Stomach (tissue), 9 donors: ENCODE results near the gene GSTA2. TPM values are rescaled to one million over a fixed set of nuclear protein-coding genes. Genes with fewer than 3 reads are reported as not detected.
A peak's percentile ranks its signal among the peaks of the same experiment; 100 is the strongest.
"Not testable (repeated sequence)": the region's sequence is repeated elsewhere in the genome, so short reads cannot be mapped to it uniquely, and the experiment has no call there.

Experiments used
- DNase-seq, 2 donors: peaks; one replicate each; pipeline versions ENCODE4 v3.0.0 to v3.0.0-alpha.2; 2013 to 2019
- H3K27ac ChIP-seq, 5 donors: fragments of 200-600 bp in 4 of 5; sonication (generic) in 4 of 5; one replicate each; pipeline ENCODE4 v1.5.1; 2013 to 2019; ENCODE audit warnings: mild to moderate bottlenecking in 1 of 5, moderate library complexity in 1 of 5
- H3K27me3 ChIP-seq, 3 donors: fragments of 200-600 bp; sonication (generic); one replicate each; pipeline ENCODE4 v1.5.1; 2017 to 2019; ENCODE audit warnings: mixed run types in 1 of 3
- H3K36me3 ChIP-seq, 4 donors: fragments of 200-600 bp; sonication (generic); 1 replicate in 3 of 4; 2 replicates in 1 of 4; pipeline ENCODE4 v1.5.1; 2016 to 2019
- H3K4me1 ChIP-seq, 4 donors: fragments of 200-600 bp; sonication (generic); one replicate each; pipeline ENCODE4 v1.5.1; 2016 to 2019
- H3K4me3 ChIP-seq, 4 donors: fragments of 200-600 bp; sonication (generic) in 3 of 4; one replicate each; pipeline ENCODE4 v1.5.1; 2016 to 2019; ENCODE audit warnings: mild to moderate bottlenecking in 1 of 4
- H3K9me3 ChIP-seq, 4 donors: fragments of 200-600 bp; sonication (generic); one replicate each; pipeline ENCODE4 v1.5.1; 2016 to 2019
- CTCF ChIP-seq, 7 experiments: fragments of 450-650 bp in 4 of 7; fragments of 200-600 bp in 3 of 7; sonication (generic) in 3 of 7; IDR thresholded peaks; one replicate each; pipeline ENCODE4 v1.5.1; 2016 to 2019; ENCODE audit warnings: antibody characterized with exemption in 7 of 7, control low read depth in 2 of 7, mild to moderate bottlenecking in 1 of 7
- EP300 ChIP-seq: sonication (generic); formaldehyde crosslinking; IDR thresholded peaks from one replicate; pipeline ENCODE4 v1.6.1; 2017; ENCODE audit warnings: antibody characterized with exemption
- POLR2A ChIP-seq, 4 donors: fragments of 450-650 bp; IDR thresholded peaks; one replicate each; pipeline ENCODE4 v1.6.1; 2016; ENCODE audit warnings: antibody characterized with exemption in 4 of 4, control low read depth in 2 of 4, mild to moderate bottlenecking in 1 of 4, moderate library complexity in 1 of 4
- POLR2AphosphoS5 ChIP-seq, 3 donors: sonication (generic); formaldehyde crosslinking; IDR thresholded peaks; one replicate each; pipeline ENCODE4 v1.6.1; 2016; ENCODE audit warnings: antibody characterized with exemption in 3 of 3
- WGBS, 5 donors: extraction: QIAGEN DNeasy Blood & Tissue Kit in 3 of 5; methylation state at CpG; one replicate each; pipeline versions ENCODE4 v1.1.5 to v1.1.7; 2013 to 2018; 5-methylcytosine and 5-hydroxymethylcytosine counted together
- intact Hi-C: fragments of 100-400 bp; cut with DNase I; formaldehyde crosslinking; loops from one replicate; pipeline ENCODE4 v1.15.1; 2023; ENCODE audit warnings: low total_unique reads
- polyA plus RNA-seq, 3 donors: library from polyadenylated mRNA; stranded (reverse); fragments of 200-250 nt; gene quantifications; one replicate each; pipeline ENCODE4 v1.2.3, GENCODE V29; 2013
- total RNA-seq, 5 donors: library from RNA; depleted of rRNA; stranded (reverse); fragments of >200 nt; gene quantifications; one replicate each; pipeline versions ENCODE4 v1.1.0 to v1.2.3, GENCODE V29; 2014 to 2016
- donor health status: healthy with polysubstance abuse.
- donor health status: Bipolar disorder and iron deficiency.
- donor health status: healthy.

Gene GSTA2
- total and polyA plus RNA-seq, 8 donors: 0.89 to 9.8 (median 5.8) TPM; not detected in 2

GRCh38 chr6:52724042-52724405 is 39.3 kb downstream of the GSTA2 start:
- no peaks in the 10 kb centered on the region for H3K27me3 ChIP-seq
- H3K9me3 ChIP-seq: no peaks in the 10 kb centered on the region
- peaks cover 13 to 32% (median 25%) of the 10 kb centered on the region in 4 donors for H3K4me1 ChIP-seq
- TF ChIP-seq CTCF (IDR thresholded peaks at IDR 0.05) (no peak), POLR2AphosphoS5 (IDR thresholded peaks at IDR 0.05) (no peak), EP300 (no peak), POLR2A (IDR thresholded peaks at IDR 0.05) (no peak)
- 47 to 61% (median 54%) methylated on average over 2 of the region's 2 CpGs for WGBS, 5 donors
- H3K36me3 ChIP-seq: no peaks in the 10 kb centered on the region
- peak overlapping the region in 4 of 5 donors; percentile 58 to 80 (median 73) for H3K27ac ChIP-seq
- no peak overlapping the region for H3K4me3 ChIP-seq
- intact Hi-C loops: no loop called here
- no peak for DNase-seq

GRCh38 chr6:52720321-52720720 is 43.0 kb downstream of the GSTA2 start:
- H3K27ac ChIP-seq: no peak overlapping the region
- no peak for DNase-seq
- 53 to 91% (median 85%) methylated on average over 2 of the region's 2 CpGs for WGBS, 5 donors
- H3K9me3 ChIP-seq: no peaks in the 10 kb centered on the region
- H3K4me1 ChIP-seq: peaks cover 0 to 15% (median 9%) of the 10 kb centered on the region in 4 donors
- no peak overlapping the region for H3K4me3 ChIP-seq
- intact Hi-C loops: no loop called here
- TF ChIP-seq EP300 (no peak), POLR2A (IDR thresholded peaks at IDR 0.05) (no peak)
- H3K27me3 ChIP-seq: no peaks in the 10 kb centered on the region
- H3K36me3 ChIP-seq: no peaks in the 10 kb centered on the region

- Histone ChIP-seq H3K27me3 (no peaks in the 10 kb centered on the region), H3K27ac (no peak overlapping the region), H3K9me3 (no peaks in the 10 kb centered on the region), H3K4me1 (peaks cover 0 to under 1% (median 0%) of the 10 kb centered on the region in 4 donors), H3K36me3 (no peaks in the 10 kb centered on the region), H3K4me3 (no peak overlapping the region)
- intact Hi-C loops: no loop called here
- TF ChIP-seq EP300 (no peak), CTCF (IDR thresholded peaks at IDR 0.05) (no peak), POLR2A (IDR thresholded peaks at IDR 0.05) (no peak), POLR2AphosphoS5 (IDR thresholded peaks at IDR 0.05) (no peak)
- DNase-seq: no peak
Observed at GRCh38 chr6:52718550-52718949, 44.7 kb downstream of the GSTA2 start.

GRCh38 chr6:52714761-52715160 is 48.5 kb downstream of the GSTA2 start:
- DNase-seq, H3K4me1 ChIP-seq, H3K27me3 ChIP-seq, H3K36me3 ChIP-seq, H3K4me3 ChIP-seq, H3K27ac ChIP-seq, intact Hi-C loops, H3K9me3 ChIP-seq: not testable (repeated sequence)
- WGBS, 5 donors: 89 to 97% (median 95%) methylated on average over 9 of the region's 9 CpGs

- 77 to 90% (median 87%) methylated on average over 2 of the region's 2 CpGs for WGBS, 5 donors
- H3K36me3 ChIP-seq: no peaks in the 10 kb centered on the region
- TF ChIP-seq POLR2AphosphoS5 (IDR thresholded peaks at IDR 0.05): no peak
- no peak for TF ChIP-seq EP300
- TF ChIP-seq CTCF (IDR thresholded peaks at IDR 0.05): no peak
- TF ChIP-seq POLR2A (IDR thresholded peaks at IDR 0.05): no peak
- DNase-seq: no peak
- H3K27ac ChIP-seq: no peak overlapping the region
- intact Hi-C loops: no loop called here
- no peaks in the 10 kb centered on the region for H3K27me3 ChIP-seq
- H3K9me3 ChIP-seq: no peaks in the 10 kb centered on the region
- no peak overlapping the region for H3K4me3 ChIP-seq
- no peaks in the 10 kb centered on the region for H3K4me1 ChIP-seq
Observed at GRCh38 chr6:52712136-52712535, 51.1 kb downstream of the GSTA2 start.
